Upper lobe of left lung (tissue), 6 donors: Measurements from ENCODE around the gene TMED7. TPM values are rescaled to one million over a fixed set of nuclear protein-coding genes. Genes with fewer than 3 reads are reported as not detected.

Experiments
- ATAC-seq, 2 donors: fragments of 200-7000 bp; cut with Tn5 transposase; one replicate each; pipeline ENCODE4 v1.9.1; 2022; ENCODE audit warnings: mild to moderate bottlenecking in 2 of 2, moderate library complexity in 2 of 2; ENCODE audit not compliant: low FRiP score in 2 of 2
- DNase-seq, 2 donors: peaks; one replicate each; pipeline ENCODE4 v3.0.0-alpha.2; 2019 to 2020
- H3K27ac ChIP-seq, 4 donors: fragments of 200-600 bp; sonication (generic); one replicate each; pipeline ENCODE4 v1.5.1; 2016 to 2019
- H3K27me3 ChIP-seq, 4 donors: fragments of 200-600 bp; sonication (generic); one replicate each; pipeline ENCODE4 v1.5.1; 2017 to 2019
- H3K36me3 ChIP-seq, 4 donors: fragments of 200-600 bp; sonication (generic); one replicate each; pipeline ENCODE4 v1.5.1; 2016 to 2019
- H3K4me1 ChIP-seq, 4 donors: fragments of 200-600 bp; sonication (generic); one replicate each; pipeline ENCODE4 v1.5.1; 2018 to 2019
- H3K4me3 ChIP-seq, 4 donors: fragments of 200-600 bp; sonication (generic); one replicate each; pipeline ENCODE4 v1.5.1; 2017 to 2019; ENCODE audit warnings: mild to moderate bottlenecking in 2 of 4, moderate library complexity in 1 of 4
- H3K9me3 ChIP-seq, 4 donors: fragments of 200-600 bp; sonication (generic); one replicate each; pipeline ENCODE4 v1.5.1; 2018 to 2019
- EP300 ChIP-seq, 4 donors: sonication (generic); formaldehyde crosslinking; IDR thresholded peaks; one replicate each; pipeline ENCODE4 v1.5.1; 2017; ENCODE audit warnings: antibody characterized with exemption in 4 of 4, control low read depth in 2 of 4
- POLR2A ChIP-seq, 4 donors: fragments of 450-650 bp; IDR thresholded peaks; one replicate each; pipeline ENCODE4 v1.5.1; 2016 to 2017; ENCODE audit warnings: antibody characterized with exemption in 4 of 4, mild to moderate bottlenecking in 2 of 4
- POLR2AphosphoS5 ChIP-seq, 2 donors: sonication (generic); formaldehyde crosslinking; IDR thresholded peaks; one replicate each; pipeline ENCODE4 v1.5.1; 2017; ENCODE audit warnings: antibody characterized with exemption in 2 of 2
- WGBS, 2 donors: methylation state at CpG; one replicate each; pipeline ENCODE4 v1.1.5; 2017 to 2018; 5-methylcytosine and 5-hydroxymethylcytosine counted together
- total RNA-seq, 6 donors: library from RNA; depleted of rRNA in 4 of 6; stranded (reverse); fragments of >200 nt in 4 of 6; gene quantifications; one replicate each; pipeline versions ENCODE4 v1.1.0 to v1.2.1, GENCODE V29; 2016 to 2021
- TF ChIP-seq, protein P1 (sequence below), 6 experiments: fragments of 450-650 bp in 4 of 6; fragments of 200-600 bp in 2 of 6; sonication (generic) in 2 of 6; IDR thresholded peaks; one replicate each; pipeline ENCODE4 v1.5.1; 2016 to 2019; ENCODE audit warnings: antibody characterized with exemption in 6 of 6
- donor health status: DM: no; HTN: no; CAD: no; lungs with moderate emphysema.
- donor health status: DM: no; HTN: yes; CAD: no; lungs with severe emphysema.

The TMED7 gene
- total RNA-seq, 6 donors from 2014 or later = 16.8 to 116 (median 99.6) TPM

DNA sequence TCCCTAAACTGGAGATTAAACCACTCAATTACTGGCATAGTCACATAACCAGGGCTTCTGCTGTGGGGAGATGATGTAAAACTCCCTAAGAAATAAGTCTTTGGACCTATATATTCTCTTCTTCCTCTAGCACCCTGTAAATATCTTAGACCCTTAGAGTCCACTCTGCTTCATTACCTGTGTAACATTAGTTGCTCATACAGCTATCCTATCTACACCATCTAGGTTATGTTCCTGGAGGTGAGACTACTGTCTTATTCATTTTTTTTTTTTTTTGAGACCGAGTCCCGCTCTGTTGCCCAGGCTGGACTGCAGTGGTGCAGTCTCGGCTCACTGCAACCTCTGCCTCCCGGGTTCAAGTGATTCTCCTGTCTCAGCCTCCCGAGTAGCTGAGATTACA is 14.0 kb downstream of the TMED7 start:
- Histone ChIP-seq H3K36me3 (peaks cover 0 to 35% (median 2%) of the 10 kb centered on the region in 4 donors), H3K4me3 (no peak overlapping the region), H3K27me3 (no peaks in the 10 kb centered on the region), H3K4me1 (no peaks in the 10 kb centered on the region), H3K27ac (no peak overlapping the region), H3K9me3 (no peaks in the 10 kb centered on the region)
- 94 to 95% methylated on average over 5 of the region's 5 CpGs for WGBS, 2 donors
- DNase-seq (no peak), ATAC-seq (no peak)
- TF ChIP-seq POLR2AphosphoS5 (IDR thresholded peaks at IDR 0.05) = no peak
- TF ChIP-seq POLR2A (IDR thresholded peaks at IDR 0.05) = no peak
- no peak for TF ChIP-seq EP300 (IDR thresholded peaks at IDR 0.05)
- TF ChIP-seq, protein P1, sequence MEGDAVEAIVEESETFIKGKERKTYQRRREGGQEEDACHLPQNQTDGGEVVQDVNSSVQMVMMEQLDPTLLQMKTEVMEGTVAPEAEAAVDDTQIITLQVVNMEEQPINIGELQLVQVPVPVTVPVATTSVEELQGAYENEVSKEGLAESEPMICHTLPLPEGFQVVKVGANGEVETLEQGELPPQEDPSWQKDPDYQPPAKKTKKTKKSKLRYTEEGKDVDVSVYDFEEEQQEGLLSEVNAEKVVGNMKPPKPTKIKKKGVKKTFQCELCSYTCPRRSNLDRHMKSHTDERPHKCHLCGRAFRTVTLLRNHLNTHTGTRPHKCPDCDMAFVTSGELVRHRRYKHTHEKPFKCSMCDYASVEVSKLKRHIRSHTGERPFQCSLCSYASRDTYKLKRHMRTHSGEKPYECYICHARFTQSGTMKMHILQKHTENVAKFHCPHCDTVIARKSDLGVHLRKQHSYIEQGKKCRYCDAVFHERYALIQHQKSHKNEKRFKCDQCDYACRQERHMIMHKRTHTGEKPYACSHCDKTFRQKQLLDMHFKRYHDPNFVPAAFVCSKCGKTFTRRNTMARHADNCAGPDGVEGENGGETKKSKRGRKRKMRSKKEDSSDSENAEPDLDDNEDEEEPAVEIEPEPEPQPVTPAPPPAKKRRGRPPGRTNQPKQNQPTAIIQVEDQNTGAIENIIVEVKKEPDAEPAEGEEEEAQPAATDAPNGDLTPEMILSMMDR (IDR thresholded peaks at IDR 0.05) = no peak

DNA sequence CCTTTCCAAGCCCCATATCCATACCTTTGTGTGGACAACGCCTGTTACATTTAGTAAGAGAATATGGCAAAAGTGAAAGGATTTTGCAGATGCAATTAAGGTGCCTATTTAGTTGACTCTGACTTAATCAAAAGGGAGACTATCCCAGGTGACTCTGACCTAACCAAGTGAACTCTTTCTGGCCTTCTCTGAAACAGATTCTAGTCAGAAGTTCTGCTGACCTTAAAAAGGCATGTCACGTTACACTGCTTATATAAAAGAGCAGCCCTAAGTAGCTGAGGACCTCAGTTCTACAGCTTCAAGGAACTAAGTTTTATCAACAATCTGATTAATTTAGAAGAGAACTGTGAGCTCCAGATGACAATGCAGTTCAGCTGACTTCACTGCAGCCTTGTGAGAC is 17.9 kb downstream of the TMED7 start:
- Histone ChIP-seq H3K4me1 (peaks cover 2 to 5% (median 3%) of the 10 kb centered on the region in 4 donors), H3K27ac (no peak overlapping the region), H3K9me3 (no peaks in the 10 kb centered on the region), H3K36me3 (peaks cover 0 to 4% (median 0%) of the 10 kb centered on the region in 4 donors), H3K4me3 (no peak overlapping the region), H3K27me3 (no peaks in the 10 kb centered on the region)
- DNase-seq (no peak), ATAC-seq (no peak)
- TF ChIP-seq, protein P1 (IDR thresholded peaks at IDR 0.05) = no peak
- TF ChIP-seq EP300 (IDR thresholded peaks at IDR 0.05) (no peak), POLR2A (IDR thresholded peaks at IDR 0.05) (no peak), POLR2AphosphoS5 (IDR thresholded peaks at IDR 0.05) (no peak)
- WGBS, 2 donors = 89 to 94% methylated on average over 2 of the region's 2 CpGs

DNA sequence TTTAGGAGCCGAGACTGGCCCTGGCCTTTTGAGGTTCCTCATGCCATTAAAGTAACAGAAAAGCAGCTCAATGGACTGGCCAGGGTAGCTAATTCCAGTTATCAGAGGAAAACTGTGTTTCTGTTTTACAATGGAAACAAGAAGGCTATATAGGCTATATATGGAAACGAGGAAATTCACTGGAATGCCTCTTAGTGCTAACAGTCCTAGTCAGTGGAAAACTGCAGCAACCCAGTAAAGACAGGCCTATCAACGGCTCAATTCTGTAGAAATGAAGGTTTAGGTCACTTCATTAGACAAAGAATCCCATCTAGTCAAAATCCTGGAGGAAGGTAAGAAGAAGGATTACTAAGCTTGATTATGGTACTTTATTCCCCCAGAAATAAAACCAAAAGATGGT is 20.4 kb downstream of the TMED7 start:
- no peak for ATAC-seq
- Histone ChIP-seq H3K4me1 (peaks cover 15 to 24% (median 17%) of the 10 kb centered on the region in 4 donors), H3K27me3 (no peaks in the 10 kb centered on the region), H3K27ac (no peak overlapping the region), H3K9me3 (no peaks in the 10 kb centered on the region), H3K36me3 (no peaks in the 10 kb centered on the region), H3K4me3 (no peak overlapping the region)
- TF ChIP-seq, protein P1 (IDR thresholded peaks at IDR 0.05) = no peak
- no peak for DNase-seq
- WGBS, 2 donors = 90 to 92% methylated on average over 3 of the region's 3 CpGs

DNA sequence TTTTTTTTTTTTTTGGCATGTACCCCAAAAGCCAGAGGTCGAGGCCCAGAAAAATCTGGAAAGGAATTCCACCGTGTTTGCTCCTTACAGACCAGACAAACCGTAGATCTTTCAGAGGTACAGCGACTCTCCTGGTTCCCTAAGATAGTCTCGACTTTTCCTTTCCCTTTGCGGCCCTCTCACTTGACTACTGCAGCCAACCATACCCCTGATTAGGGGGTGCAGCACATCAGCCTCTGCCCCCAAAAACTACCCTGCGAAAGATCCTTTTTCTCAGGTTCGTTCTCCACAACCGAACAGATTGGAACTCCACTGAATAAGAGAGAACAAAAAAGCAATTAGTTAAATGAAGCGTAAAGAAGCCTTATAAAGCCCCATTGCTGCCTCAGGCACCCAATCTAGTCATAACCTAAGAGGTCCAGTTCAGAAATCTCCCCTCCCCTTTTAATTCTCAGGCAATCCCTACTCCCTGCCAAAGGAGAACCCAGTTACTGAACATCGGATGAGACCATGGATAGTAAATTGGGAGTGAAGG is 23.2 kb downstream of the TMED7 start:
- peak; percentile 25 for ATAC-seq
- 45 to 50% methylated on average over 11 of the region's 11 CpGs for WGBS, 2 donors
- Histone ChIP-seq H3K9me3 (no peaks in the 10 kb centered on the region), H3K27me3 (no peaks in the 10 kb centered on the region), H3K4me1 (peaks cover 21 to 34% (median 28%) of the 10 kb centered on the region in 4 donors), H3K36me3 (no peaks in the 10 kb centered on the region), H3K27ac (peak overlapping the region; percentile 89 to 95 (median 90)), H3K4me3 (peak overlapping the region in 3 of 4 donors; percentile 61 to 82 (median 79))
- no peak for DNase-seq
- no peak for TF ChIP-seq EP300 (IDR thresholded peaks at IDR 0.05)
- no peak for TF ChIP-seq POLR2AphosphoS5 (IDR thresholded peaks at IDR 0.05)
- no peak for TF ChIP-seq POLR2A (IDR thresholded peaks at IDR 0.05)
- TF ChIP-seq, protein P1 (IDR thresholded peaks at IDR 0.05) = no peak
